GM06990 (cell line): ENCODE data around the gene MFSD6.
A peak's percentile ranks its signal among the peaks of the same experiment; 100 is the strongest.
"Not testable (repeated sequence)": the region's sequence is repeated elsewhere in the genome, so short reads cannot be mapped to it uniquely, and the experiment has no call there.

Experiments
- DNase-seq: peaks from one replicate; pipeline ENCODE4 v3.0.0-alpha.2; 2011; ENCODE audit not compliant: insufficient read length; ENCODE audit errors: extremely low read depth
- H3K27me3 ChIP-seq: replicated peaks from 2 replicates; pipeline ENCODE4 v1.6.0; 2011; ENCODE audit warnings: low read length; ENCODE audit not compliant: control insufficient read depth, insufficient read depth
- H3K36me3 ChIP-seq: 2 replicates; pipeline ENCODE4 v1.5.1; 2011; ENCODE audit warnings: low read length; ENCODE audit not compliant: control insufficient read depth, insufficient read depth
- H3K4me3 ChIP-seq: replicated peaks from 2 replicates; pipeline ENCODE4 v1.5.1; 2011; ENCODE audit warnings: low read depth, mild to moderate bottlenecking, control low read depth, low read length
- CTCF ChIP-seq: IDR thresholded peaks from 2 replicates; pipeline ENCODE4 v1.5.1; 2011; ENCODE audit warnings: low read length, control low read depth, mild to moderate bottlenecking, inconsistent platforms; ENCODE audit not compliant: insufficient read depth, poor library complexity, severe bottlenecking

MFSD6 gene

GRCh38 chr2:190462181-190462580 is 54.0 kb downstream of the MFSD6 start:
- no peaks in the 10 kb centered on the region for H3K27me3 ChIP-seq
- DNase-seq = no peak
- H3K36me3 ChIP-seq = no peaks in the 10 kb centered on the region; the same call in 1 of the 2 replicates
- no peak overlapping the region for H3K4me3 ChIP-seq
- TF ChIP-seq CTCF = no peak

- Histone ChIP-seq H3K27me3 (no peaks in the 10 kb centered on the region), H3K4me3 (no peak overlapping the region), H3K36me3 (no peaks in the 10 kb centered on the region; the same call in 1 of the 2 replicates)
- TF ChIP-seq CTCF = no peak
- no peak for DNase-seq
These were observed 54.5 kb downstream of the MFSD6 start for GRCh38 chr2:190462611-190463010.

- TF ChIP-seq CTCF = no peak
- Histone ChIP-seq H3K4me3 (no peak overlapping the region; the same call in 1 of the 2 replicates), H3K36me3 (no peaks in the 10 kb centered on the region; the same call in 1 of the 2 replicates), H3K27me3 (no peaks in the 10 kb centered on the region)
- peak; percentile 35 for DNase-seq
These were observed 56.9 kb downstream of the MFSD6 start for GRCh38 chr2:190465060-190465459.

GRCh38 chr2:190466819-190467446 is 58.8 kb downstream of the MFSD6 start:
- no peak for DNase-seq
- Histone ChIP-seq H3K36me3 (peaks cover 3% of the 10 kb centered on the region; the same call in 1 of the 2 replicates), H3K27me3 (no peaks in the 10 kb centered on the region), H3K4me3 (no peak overlapping the region)
- TF ChIP-seq CTCF = no peak

GRCh38 chr2:190467575-190468083 is 59.5 kb downstream of the MFSD6 start:
- DNase-seq = no peak
- no peak overlapping the region for H3K4me3 ChIP-seq
- no peak for TF ChIP-seq CTCF
- peaks cover 3% of the 10 kb centered on the region; the same call in 1 of the 2 replicates for H3K36me3 ChIP-seq
- H3K27me3 ChIP-seq = no peaks in the 10 kb centered on the region

- H3K36me3 ChIP-seq, DNase-seq, H3K27me3 ChIP-seq, H3K4me3 ChIP-seq: not testable (repeated sequence)
These were observed 60.2 kb downstream of the MFSD6 start for GRCh38 chr2:190468354-190468753.
